ENCODE results near the gene ATOH8.

DNA sequence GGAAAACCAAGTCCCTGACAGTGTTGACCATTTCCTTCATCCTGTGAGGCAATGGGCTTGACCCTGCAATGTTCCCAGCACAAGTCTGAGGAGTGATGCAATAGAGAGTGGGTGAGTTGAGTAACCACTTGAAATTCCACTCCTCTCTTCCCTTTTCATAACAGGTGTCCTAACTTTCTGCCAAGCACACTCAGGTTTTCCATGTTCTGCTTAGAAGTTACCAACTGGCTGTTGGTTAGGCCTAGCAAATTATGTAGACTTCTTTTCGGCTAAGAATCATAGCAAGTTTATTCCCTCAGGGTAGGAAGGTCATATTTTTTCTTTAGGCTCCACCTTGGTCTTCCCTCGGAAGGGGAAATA, 48.1 kb upstream of the ATOH8 start:
- TF ChIP-seq, protein P1, sequence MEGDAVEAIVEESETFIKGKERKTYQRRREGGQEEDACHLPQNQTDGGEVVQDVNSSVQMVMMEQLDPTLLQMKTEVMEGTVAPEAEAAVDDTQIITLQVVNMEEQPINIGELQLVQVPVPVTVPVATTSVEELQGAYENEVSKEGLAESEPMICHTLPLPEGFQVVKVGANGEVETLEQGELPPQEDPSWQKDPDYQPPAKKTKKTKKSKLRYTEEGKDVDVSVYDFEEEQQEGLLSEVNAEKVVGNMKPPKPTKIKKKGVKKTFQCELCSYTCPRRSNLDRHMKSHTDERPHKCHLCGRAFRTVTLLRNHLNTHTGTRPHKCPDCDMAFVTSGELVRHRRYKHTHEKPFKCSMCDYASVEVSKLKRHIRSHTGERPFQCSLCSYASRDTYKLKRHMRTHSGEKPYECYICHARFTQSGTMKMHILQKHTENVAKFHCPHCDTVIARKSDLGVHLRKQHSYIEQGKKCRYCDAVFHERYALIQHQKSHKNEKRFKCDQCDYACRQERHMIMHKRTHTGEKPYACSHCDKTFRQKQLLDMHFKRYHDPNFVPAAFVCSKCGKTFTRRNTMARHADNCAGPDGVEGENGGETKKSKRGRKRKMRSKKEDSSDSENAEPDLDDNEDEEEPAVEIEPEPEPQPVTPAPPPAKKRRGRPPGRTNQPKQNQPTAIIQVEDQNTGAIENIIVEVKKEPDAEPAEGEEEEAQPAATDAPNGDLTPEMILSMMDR (IDR thresholded peaks at IDR 0.05), result no peak
- TF ChIP-seq, protein P2, sequence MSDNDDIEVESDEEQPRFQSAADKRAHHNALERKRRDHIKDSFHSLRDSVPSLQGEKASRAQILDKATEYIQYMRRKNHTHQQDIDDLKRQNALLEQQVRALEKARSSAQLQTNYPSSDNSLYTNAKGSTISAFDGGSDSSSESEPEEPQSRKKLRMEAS (CRISPR knock-in tag; IDR thresholded peaks at IDR 0.05), result no peak
- TF ChIP-seq, protein P3, sequence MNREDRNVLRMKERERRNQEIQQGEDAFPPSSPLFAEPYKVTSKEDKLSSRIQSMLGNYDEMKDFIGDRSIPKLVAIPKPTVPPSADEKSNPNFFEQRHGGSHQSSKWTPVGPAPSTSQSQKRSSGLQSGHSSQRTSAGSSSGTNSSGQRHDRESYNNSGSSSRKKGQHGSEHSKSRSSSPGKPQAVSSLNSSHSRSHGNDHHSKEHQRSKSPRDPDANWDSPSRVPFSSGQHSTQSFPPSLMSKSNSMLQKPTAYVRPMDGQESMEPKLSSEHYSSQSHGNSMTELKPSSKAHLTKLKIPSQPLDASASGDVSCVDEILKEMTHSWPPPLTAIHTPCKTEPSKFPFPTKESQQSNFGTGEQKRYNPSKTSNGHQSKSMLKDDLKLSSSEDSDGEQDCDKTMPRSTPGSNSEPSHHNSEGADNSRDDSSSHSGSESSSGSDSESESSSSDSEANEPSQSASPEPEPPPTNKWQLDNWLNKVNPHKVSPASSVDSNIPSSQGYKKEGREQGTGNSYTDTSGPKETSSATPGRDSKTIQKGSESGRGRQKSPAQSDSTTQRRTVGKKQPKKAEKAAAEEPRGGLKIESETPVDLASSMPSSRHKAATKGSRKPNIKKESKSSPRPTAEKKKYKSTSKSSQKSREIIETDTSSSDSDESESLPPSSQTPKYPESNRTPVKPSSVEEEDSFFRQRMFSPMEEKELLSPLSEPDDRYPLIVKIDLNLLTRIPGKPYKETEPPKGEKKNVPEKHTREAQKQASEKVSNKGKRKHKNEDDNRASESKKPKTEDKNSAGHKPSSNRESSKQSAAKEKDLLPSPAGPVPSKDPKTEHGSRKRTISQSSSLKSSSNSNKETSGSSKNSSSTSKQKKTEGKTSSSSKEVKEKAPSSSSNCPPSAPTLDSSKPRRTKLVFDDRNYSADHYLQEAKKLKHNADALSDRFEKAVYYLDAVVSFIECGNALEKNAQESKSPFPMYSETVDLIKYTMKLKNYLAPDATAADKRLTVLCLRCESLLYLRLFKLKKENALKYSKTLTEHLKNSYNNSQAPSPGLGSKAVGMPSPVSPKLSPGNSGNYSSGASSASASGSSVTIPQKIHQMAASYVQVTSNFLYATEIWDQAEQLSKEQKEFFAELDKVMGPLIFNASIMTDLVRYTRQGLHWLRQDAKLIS (CRISPR knock-in tag; IDR thresholded peaks at IDR 0.05; ENCODE audit: borderline replicate concordance), result no peak
- TF ChIP-seq, protein P4, sequence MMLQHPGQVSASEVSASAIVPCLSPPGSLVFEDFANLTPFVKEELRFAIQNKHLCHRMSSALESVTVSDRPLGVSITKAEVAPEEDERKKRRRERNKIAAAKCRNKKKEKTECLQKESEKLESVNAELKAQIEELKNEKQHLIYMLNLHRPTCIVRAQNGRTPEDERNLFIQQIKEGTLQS (CRISPR knock-in tag; conservative IDR thresholded peaks at IDR 0.05), result no peak
- TF ChIP-seq, protein P5, sequence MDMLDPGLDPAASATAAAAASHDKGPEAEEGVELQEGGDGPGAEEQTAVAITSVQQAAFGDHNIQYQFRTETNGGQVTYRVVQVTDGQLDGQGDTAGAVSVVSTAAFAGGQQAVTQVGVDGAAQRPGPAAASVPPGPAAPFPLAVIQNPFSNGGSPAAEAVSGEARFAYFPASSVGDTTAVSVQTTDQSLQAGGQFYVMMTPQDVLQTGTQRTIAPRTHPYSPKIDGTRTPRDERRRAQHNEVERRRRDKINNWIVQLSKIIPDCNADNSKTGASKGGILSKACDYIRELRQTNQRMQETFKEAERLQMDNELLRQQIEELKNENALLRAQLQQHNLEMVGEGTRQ (CRISPR knock-in tag; IDR thresholded peaks at IDR 0.05), result no peak
